NOMO-1 (cell line): ENCODE results near the gene ZNF346.
A peak's percentile ranks its signal among the peaks of the same experiment; 100 is the strongest.

Experiments used
- DNase-seq, 2 experiments: peaks; one replicate each; lab custom pipeline; 2025; ENCODE audit not compliant: unreplicated experiment in 2 of 2; lab: John Stamatoyannopoulos, UW

Gene ZNF346

DNA sequence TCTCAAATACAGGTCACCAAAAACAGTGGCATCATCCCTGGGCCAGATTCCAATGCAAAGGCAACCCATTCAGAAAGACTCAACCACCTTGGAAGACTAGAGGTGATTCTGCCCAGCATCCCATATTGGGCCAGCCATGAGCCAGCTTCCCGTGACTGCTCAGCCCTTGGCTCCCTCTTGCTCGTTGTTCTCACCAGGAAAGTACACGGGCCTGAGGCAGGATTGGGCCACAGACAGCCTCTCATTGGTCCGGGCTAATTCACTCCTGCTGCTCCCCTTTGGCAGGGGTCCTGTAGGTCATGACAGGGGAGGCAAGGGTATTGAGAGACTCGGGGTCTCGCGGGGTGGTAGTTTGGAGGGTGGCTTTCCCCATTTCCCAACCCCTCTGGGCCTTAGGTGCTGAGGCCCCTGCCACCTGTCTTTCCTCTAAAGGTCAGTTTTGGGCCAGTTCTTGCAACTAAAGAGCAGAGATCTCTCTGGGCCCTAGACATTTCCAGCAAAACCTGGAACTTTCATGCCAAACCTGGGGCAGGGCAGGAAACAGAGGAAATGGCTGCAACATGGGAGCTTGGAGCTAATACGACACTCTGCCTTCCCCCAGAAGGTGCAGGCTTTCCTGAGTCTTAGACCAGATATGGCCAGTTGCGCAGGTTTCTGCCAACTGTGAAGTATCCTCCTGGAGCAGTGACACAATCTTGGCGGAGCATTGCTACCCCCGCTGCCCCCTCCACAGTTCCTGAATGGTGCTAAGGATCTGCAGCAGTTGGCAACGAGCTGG is 42.2 kb downstream of the ZNF346 start:
- DNase-seq: no peak

DNA sequence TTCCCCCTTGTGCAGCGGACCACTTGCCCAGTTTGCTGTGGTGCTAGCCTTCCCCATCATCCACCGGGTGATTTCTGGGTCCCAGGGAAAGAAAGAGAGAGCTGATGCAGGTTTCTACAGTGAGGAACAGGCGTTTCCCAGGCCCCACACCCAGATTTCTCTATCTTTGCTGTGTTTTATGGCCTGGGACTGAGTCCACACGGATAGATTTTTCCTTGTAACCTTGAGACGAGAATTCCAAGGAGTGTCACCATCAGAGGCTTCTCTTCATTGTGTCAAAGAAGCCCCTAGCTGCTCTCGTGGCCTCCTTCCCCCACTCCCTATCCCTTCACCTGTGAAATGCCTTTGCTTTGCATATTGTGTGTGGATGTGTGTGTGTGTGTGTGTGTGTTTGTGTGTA is 43.0 kb downstream of the ZNF346 start:
- DNase-seq: no peak

DNA sequence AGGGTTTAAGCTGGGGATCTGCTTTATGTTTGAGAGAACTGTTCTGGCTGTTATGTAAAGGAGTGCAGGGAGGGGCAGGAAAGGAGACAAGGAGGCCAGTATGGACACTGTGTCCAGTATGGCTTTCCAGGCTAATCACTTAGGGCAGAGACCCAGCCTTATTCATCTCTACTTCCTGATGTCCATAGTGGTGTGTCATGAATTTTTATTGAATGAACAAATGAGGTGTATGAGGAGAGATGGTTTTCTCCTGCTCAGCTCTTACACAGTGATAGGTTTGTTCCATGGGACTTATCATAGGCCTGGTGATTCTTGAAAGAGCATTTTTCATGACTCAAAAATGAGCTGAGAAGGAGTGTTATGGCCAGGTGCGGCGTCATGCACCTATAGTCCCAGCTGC is 43.7 kb downstream of the ZNF346 start:
- DNase-seq: no peak

DNA sequence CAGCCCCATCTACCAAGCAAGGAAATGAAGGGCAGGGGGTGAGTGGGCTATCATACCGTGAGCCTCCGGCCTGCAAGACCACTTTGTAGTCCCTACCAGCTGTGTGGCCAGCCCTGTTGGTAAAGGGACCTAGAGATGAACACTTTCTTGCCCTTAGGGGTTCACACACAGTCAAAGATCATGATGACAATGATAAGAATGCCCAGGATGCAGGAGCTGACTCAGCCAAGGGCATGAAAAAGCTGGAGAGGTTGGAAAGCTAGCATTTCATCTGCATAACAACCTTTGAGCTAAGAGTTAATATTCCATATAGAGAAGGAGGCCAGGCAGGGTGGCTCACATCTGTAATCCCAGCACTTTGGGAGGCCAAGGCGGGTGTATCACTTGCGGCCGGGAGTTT is 45.0 kb downstream of the ZNF346 start:
- DNase-seq: no peak

DNA sequence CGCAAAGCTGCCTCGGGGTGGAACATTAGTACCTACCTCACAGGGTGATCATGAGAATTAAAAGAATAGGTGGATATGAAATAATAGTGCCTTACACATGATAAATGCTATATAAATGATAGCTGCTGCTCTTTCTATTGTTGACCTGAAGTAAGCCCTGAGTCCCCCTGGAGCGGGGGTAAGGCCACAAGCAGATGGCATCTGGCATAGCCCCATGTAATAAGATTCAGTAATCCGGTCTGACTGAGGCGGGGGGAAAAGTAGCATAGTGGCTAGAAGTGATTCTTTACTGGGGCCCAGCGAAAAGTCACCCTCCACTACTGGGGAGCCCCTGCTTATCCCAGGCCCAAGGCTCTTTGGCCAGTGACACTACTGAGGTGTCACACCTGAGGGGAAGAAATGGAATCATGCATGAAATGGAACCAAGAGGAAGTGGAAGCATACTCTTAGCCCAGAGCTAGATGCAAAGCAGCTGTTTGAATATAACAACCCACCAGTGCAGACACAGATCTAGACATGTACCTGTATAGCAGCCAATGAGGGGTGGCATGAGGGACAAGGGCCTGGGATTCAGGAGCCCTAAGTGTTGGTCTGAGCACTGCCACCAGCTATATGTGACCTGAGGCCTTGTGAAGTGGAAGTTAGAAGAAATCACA is 48.2 kb downstream of the ZNF346 start:
- DNase-seq: no peak

DNA sequence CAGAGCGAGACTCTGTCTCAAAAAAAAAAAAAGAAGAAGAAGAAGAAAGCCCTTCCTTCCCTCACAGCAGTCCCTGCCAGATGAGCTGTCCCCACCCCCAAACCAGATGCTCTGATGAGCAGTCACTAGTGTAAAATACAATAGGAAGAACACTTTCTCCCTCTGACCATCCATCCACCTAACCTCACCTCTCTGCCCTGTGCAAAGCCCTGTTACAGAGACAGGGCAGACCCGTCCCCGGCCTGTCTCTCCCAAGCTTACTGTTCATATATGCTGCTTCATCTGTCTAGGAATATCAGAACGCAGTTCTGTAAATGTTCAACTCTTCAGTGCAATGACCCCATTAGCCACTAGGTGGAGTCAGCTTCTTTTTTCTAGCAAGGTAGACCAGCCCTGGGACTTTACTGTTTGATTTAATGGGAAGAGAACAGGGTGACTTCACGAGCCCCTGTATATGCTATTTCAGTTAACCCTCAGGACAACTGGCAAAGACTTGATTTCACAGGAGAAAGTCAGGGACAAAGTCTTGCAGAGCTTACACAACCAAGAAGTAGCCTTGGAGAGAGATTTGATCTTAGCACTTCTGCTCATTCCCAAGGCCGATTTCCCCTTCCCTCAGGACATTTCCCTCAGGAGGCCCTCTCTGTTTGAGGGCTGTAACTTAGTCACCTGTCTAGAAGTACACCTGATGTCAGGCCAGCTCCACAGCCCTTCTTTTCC is 49.3 kb downstream of the ZNF346 start:
- peak; percentile 38 to 61 for DNase-seq

DNA sequence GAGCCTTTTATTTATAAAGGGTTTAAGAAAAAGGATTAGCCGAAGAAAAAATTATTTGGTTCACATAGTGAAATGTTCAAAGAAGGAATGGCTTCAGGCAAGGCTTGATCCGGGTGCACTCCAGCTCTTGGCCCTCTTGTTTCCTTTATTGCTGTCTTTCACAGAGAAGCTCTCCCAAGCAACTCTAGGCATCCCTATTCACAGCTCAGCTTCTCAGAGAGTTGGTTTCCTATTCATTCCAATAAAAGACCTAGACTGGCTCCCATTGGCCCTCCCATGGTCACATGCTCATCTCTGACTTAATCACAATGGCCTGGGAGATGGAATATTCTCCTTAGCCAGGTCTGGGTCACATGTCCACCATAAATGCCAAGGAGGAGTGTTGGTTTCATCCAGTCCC is 54.8 kb downstream of the ZNF346 start:
- no peak for DNase-seq

DNA sequence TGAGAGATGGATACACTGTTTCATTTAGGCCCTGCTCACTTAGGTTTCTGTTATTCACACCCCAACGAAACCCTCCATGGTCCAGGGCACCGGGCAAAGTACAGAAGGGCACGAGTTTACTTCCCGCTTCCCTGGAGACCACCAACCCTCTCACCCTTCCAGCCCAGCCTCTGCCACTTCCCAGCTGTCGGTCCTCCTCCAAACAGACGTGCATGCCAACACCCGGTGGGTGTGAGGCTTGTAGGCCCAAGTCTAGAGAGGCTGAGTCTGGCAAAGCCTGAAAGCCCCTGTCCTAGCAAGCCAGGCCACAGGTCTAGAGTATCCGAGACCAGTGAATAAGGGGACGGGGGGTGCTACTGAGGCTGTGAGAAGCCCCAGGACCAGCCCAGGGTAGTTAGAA is 57.1 kb downstream of the ZNF346 start:
- DNase-seq: no peak

DNA sequence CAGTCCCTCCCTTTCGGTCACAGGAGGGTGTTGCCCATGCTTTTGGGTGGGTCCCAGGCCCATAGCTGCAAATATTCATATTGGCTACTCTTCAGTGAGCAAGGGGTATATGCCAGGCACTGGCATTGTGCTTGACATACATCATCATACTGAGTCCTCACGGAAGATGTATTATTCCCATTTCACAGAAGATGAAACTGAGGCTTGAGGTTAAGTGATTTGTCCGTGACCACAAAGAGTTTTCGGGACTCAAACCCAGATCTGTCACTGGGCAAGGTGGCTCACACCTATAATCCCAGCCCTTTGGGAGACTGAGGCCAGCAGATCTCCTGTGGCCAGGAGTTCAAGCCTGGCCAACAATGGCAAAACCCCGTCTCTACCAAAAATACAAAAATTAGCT is 57.8 kb downstream of the ZNF346 start:
- DNase-seq: no peak

DNA sequence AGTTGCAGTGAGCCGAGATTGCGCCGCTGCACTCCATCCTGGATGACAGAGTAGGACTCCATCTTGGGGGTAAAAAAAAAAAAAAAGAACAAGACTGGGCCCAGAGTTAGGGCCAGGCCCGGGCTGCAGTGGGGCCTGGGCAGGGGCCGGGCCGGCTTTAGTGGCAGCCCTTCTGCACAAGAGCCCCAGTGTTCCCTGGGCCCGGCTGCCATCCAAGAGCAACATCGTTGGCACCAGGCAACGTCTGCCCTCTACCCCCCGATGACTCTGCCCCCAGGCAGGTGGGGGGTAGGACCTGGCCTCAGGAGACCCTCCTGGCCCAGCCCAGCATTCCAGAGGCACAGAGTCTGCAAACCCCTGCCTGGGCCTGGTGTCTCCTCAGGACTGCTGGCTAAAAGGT is 59.4 kb downstream of the ZNF346 start:
- DNase-seq: no peak

DNA sequence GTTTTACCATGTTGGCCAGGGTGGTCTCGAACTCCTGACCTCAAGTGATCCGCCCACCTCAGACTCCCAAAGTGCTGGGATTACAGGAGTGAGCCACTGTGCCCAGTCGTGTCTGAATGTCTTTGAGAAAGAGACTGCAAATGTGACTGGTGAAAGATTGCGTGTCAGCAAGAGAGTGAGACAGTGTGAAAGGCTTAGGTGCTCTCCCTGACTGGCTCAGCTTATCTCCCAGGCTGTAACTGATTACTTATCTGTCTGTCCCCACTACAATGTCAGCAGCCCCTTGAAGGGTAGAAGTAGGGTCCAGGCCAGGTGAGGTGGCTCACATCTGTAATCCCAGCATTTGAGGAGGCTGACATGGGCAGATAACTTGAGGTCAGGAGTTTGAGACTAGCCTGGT is 60.9 kb downstream of the ZNF346 start:
- DNase-seq: no peak

DNA sequence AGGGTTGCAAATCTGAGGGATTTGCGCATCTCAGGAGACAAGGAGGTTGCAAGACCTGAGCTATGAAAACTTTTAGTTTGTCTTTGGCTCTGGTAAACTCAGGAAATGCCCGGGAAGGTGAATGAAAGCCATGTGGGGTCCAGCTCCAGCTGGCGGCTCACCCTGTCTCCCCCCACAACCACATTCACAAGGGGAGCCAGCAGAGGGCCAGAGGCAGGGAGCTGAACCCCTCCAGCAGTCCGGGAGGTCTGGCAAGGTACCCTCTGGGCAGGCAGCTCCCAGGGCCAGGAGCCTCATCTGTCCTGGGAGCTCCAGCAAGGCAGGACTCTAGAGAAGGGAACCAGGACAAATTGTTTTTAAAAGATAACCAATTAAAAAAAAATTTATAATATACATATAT is 61.7 kb downstream of the ZNF346 start:
- DNase-seq: no peak

DNA sequence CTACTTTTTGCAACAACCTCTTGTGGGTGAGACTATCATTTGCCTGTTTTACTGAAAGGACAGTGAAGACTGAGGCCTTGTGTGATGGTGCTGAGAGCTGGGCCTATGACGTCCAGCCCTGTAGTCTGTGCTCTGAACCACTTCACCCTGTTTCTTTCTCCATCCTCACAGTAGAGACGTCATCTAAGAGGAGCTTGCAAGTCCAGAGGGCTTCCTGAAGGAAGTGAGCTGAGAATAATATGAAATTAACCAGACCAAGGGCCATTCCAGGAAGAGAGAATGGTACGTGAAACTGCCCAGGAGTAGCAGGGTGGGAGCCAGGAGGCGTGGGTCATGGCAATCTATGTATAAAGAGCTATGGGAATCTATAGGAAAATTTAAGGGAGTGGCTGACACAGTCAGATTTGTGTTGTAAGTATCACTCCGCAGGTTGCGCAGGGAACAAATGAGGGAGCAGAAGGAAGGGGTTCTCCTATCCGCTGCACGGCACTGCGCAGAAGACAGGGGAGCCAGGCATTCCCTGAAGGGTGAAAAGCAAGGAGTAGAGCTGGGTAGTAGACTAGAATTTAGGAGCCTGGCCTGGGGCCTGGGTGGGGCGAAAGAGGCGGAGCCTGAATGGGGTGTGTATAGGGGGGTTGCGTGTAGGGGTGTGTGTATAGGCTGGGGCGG is 63.6 kb downstream of the ZNF346 start:
- DNase-seq: no peak

DNA sequence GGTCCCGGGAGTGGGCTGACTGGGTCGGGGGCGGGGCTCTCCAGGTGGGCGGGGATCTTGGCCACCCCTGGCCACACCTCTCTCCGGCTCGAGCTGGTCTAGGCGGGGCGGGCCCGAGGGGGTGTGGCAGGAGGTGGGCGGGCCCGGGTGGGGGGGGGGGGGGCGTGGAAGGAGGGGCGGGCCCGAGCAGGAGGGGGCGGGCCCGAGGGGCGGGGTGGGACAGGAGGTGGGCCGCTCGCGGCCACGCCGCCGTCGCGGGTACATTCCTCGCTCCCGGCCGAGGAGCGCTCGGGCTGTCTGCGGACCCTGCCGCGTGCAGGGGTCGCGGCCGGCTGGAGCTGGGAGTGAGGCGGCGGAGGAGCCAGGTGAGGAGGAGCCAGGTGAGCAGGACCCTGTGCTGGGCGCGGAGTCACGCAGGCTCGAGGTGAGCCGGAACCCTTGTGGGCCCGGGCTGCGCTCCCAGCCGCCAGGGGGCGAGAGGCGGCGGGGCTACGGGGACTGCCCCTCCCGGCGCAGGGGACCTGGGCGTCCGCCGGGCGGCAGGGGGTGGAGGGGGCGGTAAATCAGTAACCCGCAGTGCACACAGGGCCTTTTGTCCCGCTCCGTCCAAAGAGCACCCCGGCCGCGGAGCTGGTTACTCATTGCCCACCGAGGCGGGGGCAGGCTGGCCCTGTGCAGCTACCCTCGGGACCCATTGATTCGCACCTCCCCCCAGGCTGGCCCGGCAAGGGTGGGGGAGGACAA is 64.3 kb downstream of the ZNF346 start, which contains the start of gene FGFR4:
FGFR4 (plus strand) TSS at position 262 of the 744 bp plus-strand sequence. CDS start 2,688 bp downstream, outside the sequence.
- peak; percentile 37 to 75 for DNase-seq

DNA sequence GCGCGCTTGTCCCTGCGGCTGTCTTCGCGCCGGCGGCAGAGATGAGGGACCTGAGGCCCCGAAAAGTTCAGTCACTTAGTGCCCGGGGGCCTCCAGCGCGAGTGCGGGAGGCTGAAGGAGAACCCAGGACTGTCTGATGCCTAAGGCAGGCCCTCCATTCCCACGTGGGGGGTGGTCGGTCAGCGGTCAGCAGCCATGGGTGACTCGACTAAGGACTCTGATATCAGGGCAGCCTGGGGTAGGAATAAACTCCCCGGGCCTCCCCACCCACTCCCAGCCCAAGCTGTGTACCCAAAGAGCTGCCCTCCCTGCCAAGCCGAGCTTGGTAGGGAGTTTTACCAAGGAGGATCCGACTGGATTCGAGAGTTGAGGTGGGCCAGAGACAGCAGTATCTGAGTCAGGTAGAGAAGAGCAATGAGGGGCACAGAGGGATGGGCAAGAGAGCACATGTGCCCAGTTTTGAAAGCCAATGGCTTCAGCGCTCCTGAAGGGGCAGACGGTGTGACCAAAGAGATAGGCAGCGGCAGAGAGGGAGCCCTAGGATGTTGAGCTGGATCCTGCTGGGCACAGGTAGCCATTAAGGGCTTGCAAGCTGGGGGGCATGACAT is 65.0 kb downstream of the ZNF346 start:
- no peak for DNase-seq

DNA sequence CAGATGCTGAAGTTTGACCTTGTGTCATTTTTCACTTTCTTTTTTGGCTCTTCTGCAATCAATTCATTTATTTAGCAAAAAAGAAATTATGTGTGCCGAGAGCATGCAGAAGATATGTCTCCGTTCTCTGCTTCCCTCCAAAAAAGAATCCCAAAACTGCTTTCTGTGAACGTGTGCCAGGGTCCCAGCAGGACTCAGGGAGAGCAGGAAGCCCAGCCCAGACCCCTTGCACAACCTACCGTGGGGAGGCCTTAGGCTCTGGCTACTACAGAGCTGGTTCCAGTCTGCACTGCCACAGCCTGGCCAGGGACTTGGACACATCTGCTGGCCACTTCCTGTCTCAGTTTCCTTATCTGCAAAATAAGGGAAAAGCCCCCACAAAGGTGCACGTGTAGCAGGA is 66.6 kb downstream of the ZNF346 start:
- no peak for DNase-seq

DNA sequence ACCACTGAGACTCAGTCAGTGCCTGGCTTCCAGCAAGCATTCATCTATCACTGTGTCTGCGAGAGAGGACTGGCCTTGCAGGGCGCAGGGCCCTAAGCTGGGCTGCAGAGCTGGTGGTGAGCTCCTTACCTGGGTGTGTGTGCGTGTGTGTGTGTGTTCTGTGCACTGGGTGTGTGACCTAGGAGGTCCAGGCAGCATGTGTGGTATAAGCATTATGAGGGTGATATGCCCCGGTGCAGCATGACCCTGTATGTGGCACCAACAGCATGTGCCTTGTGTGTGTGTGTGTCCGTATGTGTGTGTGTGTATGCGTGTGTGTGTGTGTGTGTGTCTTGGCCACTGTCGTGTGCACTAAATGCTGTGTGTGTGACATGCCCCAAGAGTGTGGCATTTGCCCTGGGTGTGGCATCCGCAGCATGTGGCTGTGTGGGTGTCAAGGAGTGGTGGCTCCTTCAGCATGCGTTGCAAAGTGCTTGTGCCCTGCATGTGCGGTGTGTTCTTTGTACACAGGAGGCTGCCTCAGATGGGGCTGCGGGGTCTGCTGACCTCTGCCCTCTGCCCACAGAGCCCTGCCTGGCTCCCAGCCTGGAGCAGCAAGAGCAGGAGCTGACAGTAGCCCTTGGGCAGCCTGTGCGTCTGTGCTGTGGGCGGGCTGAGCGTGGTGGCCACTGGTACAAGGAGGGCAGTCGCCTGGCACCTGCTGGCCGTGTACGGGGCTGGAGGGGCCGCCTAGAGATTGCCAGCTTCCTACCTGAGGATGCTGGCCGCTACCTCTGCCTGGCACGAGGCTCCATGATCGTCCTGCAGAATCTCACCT is 67.5 kb downstream of the ZNF346 start:
- DNase-seq: no peak

DNA sequence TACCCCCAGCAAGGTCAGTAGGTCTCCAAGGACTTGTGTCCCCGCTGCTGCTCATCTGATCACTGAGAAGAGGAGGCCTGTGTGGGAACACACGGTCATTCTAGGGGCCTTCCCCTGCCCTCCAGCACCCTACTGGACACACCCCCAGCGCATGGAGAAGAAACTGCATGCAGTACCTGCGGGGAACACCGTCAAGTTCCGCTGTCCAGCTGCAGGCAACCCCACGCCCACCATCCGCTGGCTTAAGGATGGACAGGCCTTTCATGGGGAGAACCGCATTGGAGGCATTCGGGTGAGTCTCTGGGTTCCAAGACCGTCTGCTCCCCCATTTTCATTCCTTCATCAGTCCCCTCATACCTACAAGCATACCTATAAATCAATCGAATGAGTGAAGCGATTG is 68.3 kb downstream of the ZNF346 start:
- no peak for DNase-seq

DNA sequence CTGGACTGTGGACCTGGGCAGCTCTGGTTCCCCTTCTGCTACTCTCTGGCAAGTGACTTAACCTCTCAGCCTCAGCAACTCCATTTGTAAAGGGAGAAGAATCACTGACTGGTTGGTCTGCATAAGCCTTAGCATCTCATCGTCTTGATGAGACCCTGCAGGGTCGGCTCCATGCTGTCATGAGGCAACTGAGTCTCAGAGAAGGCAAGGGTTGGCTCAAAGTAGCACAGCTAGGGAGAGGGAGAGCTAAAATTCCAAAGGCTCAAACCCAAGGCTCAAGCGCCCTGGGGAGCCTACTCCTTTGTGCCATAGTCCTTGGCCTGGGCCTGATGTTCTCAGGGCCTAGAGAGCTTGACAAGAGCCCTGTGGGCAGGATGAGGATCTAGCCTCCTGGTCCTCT is 68.7 kb downstream of the ZNF346 start:
- no peak for DNase-seq
